KOPT-K1 (cell line): ENCODE measurements around the gene KIF5C.

Experiments
- H3K27ac ChIP-seq: fragments of 200-600 bp; sonication (generic); 2 replicates; pipeline ENCODE4 v1.5.1; 2016; ENCODE audit warnings: antibody characterized with exemption, mild to moderate bottlenecking, low read depth, low read length; ENCODE audit not compliant: poor library complexity, severe bottlenecking
- H3K36me3 ChIP-seq: fragments of 200-600 bp; sonication (generic); 2 replicates; pipeline ENCODE4 v1.5.1; 2017; ENCODE audit warnings: antibody characterized with exemption, mild to moderate bottlenecking, low read length, moderate library complexity; ENCODE audit not compliant: insufficient read depth
- H3K9me3 ChIP-seq: fragments of 200-600 bp; sonication (generic); 2 replicates; pipeline ENCODE4 v1.5.1; 2017; ENCODE audit warnings: antibody characterized with exemption, low read length, mild to moderate bottlenecking; ENCODE audit not compliant: insufficient read depth, poor library complexity, severe bottlenecking

Gene KIF5C

GRCh38 chr2:149034406-149034805 lies 159.4 kb downstream of the KIF5C start:
- Histone ChIP-seq H3K36me3 (no peaks in the 10 kb centered on the region), H3K27ac (no peak overlapping the region), H3K9me3 (no peaks in the 10 kb centered on the region)

- Histone ChIP-seq H3K27ac (no peak overlapping the region), H3K36me3 (no peaks in the 10 kb centered on the region), H3K9me3 (no peaks in the 10 kb centered on the region)
Observed at GRCh38 chr2:149036507-149037293, 161.7 kb downstream of the KIF5C start.

- Histone ChIP-seq H3K36me3 (no peaks in the 10 kb centered on the region), H3K9me3 (no peaks in the 10 kb centered on the region), H3K27ac (no peak overlapping the region)
Observed at GRCh38 chr2:149037851-149038250, 162.8 kb downstream of the KIF5C start.

DNA sequence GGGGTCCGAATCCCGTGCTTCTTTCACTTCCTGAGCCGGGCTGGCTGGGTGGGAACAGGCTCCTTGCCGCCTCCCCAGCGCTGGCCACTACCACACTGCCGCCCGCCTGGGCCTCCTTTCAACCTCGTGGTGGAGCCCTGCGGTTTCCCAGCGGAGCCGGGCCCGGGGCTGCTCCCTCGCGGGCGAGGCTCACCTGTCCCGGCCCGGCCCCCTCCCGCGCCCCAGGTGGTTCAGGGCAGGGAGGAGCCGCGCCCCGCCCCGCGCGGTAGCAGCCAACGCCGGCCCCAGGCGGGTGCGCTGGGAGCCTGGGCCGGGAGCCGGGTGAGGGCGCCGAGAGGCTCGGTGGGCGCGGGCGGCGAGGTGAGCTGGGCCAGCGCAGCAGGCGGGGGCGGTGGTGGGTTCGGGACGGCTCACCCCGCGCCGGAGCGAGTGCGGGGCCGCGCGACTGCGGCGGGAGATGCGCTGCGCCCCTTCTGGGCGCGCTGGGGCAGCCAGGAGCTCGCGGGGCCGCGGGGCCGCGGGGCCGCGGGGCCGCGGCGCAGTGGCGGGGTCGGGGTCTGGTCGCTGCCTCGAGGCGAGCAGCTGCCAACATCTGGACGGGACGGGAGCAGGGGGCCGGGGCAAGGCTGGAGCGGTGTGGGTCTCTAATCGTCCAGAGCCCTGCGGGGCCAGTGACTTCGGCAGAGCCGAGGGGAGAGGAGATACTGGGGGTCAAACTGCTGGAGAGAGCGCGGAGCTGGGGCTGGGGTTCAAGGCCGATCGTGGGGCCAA lies 163.6 kb downstream of the KIF5C start, which contains the start of gene LYPD6B:
Gene LYPD6B, plus strand, starts transcription at position 258 of the 771 bp plus-strand sequence. CDS start 92,250 bp downstream, outside the sequence.
- no peak within 1 kb of the TSS for H3K27ac ChIP-seq
- H3K36me3 ChIP-seq: no peaks in the 10 kb centered on the region
- H3K9me3 ChIP-seq: no peaks in the 10 kb centered on the region

DNA sequence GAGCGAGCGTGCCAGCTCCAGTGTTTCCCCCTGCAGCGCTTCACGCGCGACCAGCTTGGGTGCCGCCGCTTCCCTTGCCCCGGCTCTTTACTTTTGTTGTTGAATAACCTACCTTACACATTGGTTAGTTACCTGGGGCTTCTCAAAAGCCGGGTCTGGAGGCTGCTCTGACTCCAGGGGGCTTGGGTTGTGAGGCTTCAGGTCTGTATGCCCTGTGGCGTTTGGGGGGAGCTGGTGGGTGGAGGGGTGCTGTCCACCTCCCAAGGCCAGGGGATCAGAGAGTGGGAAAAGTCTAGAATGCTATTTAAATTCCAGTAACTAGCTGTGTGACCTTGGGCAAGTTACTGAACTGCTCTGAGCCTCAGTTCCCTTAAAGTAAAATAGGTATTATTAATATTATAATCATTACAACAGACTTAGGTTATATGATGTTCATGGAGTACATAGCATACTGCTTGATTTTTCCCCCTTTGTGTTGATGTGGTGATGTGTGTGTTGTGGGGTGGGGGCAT lies 164.2 kb downstream of the KIF5C start:
- no peaks in the 10 kb centered on the region for H3K9me3 ChIP-seq
- H3K27ac ChIP-seq: no peak overlapping the region
- no peaks in the 10 kb centered on the region for H3K36me3 ChIP-seq

DNA sequence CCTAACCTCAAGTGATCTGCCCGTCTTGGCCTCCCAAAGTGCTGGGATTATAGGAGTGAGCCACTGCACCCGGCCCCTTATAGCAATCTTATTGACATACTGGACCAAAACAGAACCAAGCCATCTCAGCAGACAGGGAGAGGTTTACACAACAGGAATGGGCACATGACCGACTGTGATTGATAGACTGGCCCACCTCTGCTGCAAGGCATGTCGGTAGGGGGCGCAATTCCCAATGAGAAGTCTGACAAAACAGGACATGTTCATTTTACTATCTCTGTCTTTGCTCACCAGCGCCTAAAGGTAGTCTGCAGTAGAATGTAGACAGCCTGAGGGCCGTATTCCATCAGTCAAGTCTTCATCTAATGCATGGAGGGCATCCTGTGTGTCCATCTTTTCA lies 165.4 kb downstream of the KIF5C start:
- H3K9me3 ChIP-seq: no peaks in the 10 kb centered on the region
- no peaks in the 10 kb centered on the region for H3K36me3 ChIP-seq
- H3K27ac ChIP-seq: no peak overlapping the region

DNA sequence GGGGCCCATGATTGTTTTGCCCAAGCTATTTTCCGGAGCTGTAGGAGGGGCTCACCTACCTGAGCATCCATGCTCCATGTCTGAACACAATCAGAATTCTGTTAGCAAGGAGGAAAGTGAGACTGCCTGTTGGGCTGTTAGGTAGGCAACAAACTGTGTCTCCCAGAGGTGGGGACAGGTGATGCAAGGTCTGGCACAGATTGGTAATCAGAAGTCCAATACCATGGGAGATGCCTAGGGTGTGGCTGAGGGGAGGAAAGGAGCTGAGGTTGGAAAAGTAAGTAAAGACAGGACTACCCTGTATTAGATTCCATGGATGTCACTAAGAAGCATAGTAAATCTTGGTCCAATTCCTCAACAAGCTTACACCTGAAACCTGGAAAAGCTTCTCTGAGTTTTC lies 166.5 kb downstream of the KIF5C start:
- H3K9me3 ChIP-seq: no peaks in the 10 kb centered on the region
- no peaks in the 10 kb centered on the region for H3K36me3 ChIP-seq
- H3K27ac ChIP-seq: no peak overlapping the region

DNA sequence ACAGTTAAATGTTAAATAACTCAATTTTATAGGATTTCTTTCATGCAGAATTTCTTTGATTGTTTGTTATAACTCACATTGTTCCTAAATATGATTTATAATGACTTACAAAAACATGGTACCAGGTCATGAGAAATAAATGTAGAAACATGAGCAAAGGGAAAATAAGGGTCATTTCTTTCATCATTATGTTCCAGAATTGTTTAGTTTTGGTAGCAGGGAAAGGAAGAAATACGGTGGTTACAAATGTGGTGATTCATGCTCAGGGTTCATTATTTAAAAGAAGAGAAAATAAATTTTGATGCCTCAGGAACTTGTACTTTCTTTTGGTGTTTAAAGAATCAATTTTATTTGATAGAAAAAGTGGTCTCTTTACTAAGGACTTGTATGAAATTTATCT lies 167.9 kb downstream of the KIF5C start:
- no peaks in the 10 kb centered on the region for H3K9me3 ChIP-seq
- no peak overlapping the region for H3K27ac ChIP-seq
- H3K36me3 ChIP-seq: no peaks in the 10 kb centered on the region

DNA sequence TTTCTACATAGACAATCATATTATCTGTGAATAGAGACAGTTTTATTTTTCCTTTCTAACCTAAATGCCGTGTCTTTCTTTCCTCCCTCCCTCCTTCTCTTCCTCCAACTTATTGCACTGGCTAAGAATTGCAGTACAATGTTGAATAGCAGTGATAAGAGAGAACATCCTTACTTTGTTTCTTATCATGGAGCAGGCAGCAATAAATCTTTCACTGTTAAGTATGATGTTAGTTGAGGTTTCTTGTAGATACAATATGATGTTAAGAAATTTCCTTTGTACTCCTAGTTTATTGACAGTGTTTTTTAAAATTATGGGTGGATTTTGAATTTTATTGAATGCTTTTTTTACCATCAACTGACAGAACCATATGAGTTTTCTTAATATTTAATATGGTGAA lies 169.5 kb downstream of the KIF5C start:
- Histone ChIP-seq H3K27ac (no peak overlapping the region), H3K9me3 (no peaks in the 10 kb centered on the region), H3K36me3 (no peaks in the 10 kb centered on the region)

- H3K36me3 ChIP-seq: no peaks in the 10 kb centered on the region
- H3K9me3 ChIP-seq: no peaks in the 10 kb centered on the region
- H3K27ac ChIP-seq: no peak overlapping the region
Observed at GRCh38 chr2:149047118-149047517, 172.1 kb downstream of the KIF5C start.

GRCh38 chr2:149049142-149049541 lies 174.1 kb downstream of the KIF5C start:
- Histone ChIP-seq H3K9me3 (no peaks in the 10 kb centered on the region), H3K36me3 (no peaks in the 10 kb centered on the region), H3K27ac (no peak overlapping the region)

- Histone ChIP-seq H3K36me3 (no peaks in the 10 kb centered on the region), H3K9me3 (no peaks in the 10 kb centered on the region), H3K27ac (no peak overlapping the region)
Observed at GRCh38 chr2:149050188-149050587, 175.2 kb downstream of the KIF5C start.

DNA sequence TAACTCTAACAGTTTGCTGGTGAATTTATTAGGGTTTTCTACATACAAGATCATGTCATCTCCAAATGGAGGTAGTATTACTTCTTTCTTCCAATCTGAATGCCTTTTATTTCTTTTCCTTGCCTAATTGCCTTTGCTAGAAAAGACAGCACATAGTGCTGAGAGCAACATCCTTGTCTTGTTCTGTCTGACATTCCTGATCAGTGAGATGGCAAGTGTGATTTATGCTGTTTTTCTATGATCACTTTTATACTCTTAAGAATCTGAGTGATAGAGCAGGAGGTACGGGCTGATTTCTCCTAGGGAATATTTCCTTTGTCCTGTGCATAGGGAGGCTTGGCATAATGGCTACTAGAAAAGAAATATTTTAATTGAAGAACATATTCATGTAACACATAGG lies 180.7 kb downstream of the KIF5C start:
- Histone ChIP-seq H3K27ac (no peak overlapping the region), H3K36me3 (no peaks in the 10 kb centered on the region), H3K9me3 (no peaks in the 10 kb centered on the region)

DNA sequence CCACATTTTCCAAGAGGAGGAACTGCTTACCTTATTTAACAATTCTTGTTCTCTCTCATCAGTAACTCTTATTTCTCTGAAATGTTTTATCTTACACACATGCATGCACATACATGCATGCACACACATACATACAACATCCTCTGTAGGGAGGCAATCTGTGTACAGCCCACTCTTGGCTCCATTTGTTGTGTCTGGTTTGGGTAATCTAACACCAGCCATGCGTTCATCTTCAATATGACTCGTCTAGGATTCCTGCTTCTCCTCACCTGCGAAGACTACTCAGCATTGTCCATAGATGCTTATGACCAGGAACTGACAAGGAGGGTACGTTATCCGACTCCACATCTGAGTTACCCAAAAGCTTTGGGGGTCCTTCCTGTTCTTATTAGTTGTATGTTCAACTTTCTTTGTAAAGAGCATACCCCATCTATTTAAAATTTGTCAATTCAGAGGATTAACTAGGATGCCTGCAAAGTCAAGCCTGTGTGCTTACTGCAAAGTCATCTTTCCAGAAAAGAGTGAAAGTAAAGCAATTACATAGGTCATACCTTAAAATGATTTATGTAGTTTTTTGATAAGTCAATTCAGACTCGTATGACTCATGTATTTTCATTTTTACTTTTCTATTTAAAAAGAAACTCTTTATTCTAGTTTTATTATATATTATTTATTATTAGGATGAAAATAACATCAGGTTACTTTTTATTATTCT lies 181.7 kb downstream of the KIF5C start:
- H3K9me3 ChIP-seq: no peaks in the 10 kb centered on the region
- H3K36me3 ChIP-seq: no peaks in the 10 kb centered on the region
- H3K27ac ChIP-seq: no peak overlapping the region

GRCh38 chr2:149057401-149057800 lies 182.4 kb downstream of the KIF5C start:
- no peaks in the 10 kb centered on the region for H3K36me3 ChIP-seq

More at GRCh38 chr2:149057401-149057800, 182.4 kb downstream of the KIF5C start:
- no peaks in the 10 kb centered on the region for H3K9me3 ChIP-seq
- no peak overlapping the region for H3K27ac ChIP-seq
